A549 (cell line): ENCODE results near the gene RCOR2. TPM values are rescaled to one million over a fixed set of nuclear protein-coding genes. Genes with fewer than 3 reads are reported as not detected.

ENCODE experiments used
- ATAC-seq, 2 experiments: fragments of 200-7000 bp in 1 of 2; fragments of >200 bp in 1 of 2; cut with Nextera tagmentation in 1 of 2; cut with Tn5 transposase in 1 of 2; 3 replicates each; pipeline versions ENCODE4 v1.8.0 to v1.9.1; 2018 to 2020; ENCODE audit warnings: mild to moderate bottlenecking in 1 of 2, moderate library complexity in 1 of 2
- CTCF ChIA-PET: fragments of 300-600 bp; sonication (Branson Sonifier 250); formaldehyde crosslinking; extraction: SDS; loops from one replicate; lab custom pipeline; 2021; ENCODE audit warnings: antibody characterized with exemption, inconsistent platforms; lab: Yijun Ruan, JAX
- POLR2A ChIA-PET: fragments of 350-600 bp; formaldehyde crosslinking; extraction: SDS; loops from one replicate; lab custom pipeline; 2021; ENCODE audit warnings: antibody characterized with exemption, inconsistent platforms; lab: Yijun Ruan, JAX
- DNase-seq, 2 experiments: peaks; one replicate each; pipeline versions ENCODE4 v3.0.0 to v3.0.0-alpha.2; 2011 to 2016; ENCODE audit warnings: low read depth in 1 of 2, low spot score in 1 of 2
- FAIRE-seq: peaks from 2 replicates; lab custom pipeline; 2011; peaks lifted over from hg19 to GRCh38; lab: Jason Lieb, UNC
- H3K27ac ChIP-seq, 2 experiments: fragments of >200 bp; sonication (Bioruptor Twin); formaldehyde crosslinking; 3 replicates each; pipeline ENCODE4 v1.5.1; 2016 to 2017
- H3K4me1 ChIP-seq: fragments of >200 bp; sonication (Bioruptor Twin); formaldehyde crosslinking; 3 replicates; pipeline ENCODE4 v1.6.1; 2016
- H3K4me2 ChIP-seq: fragments of >200 bp; sonication (Bioruptor Twin); formaldehyde crosslinking; 3 replicates; pipeline ENCODE4 v1.6.1; 2016
- H3K4me3 ChIP-seq: fragments of >200 bp; sonication (Bioruptor Twin); formaldehyde crosslinking; 3 replicates; pipeline ENCODE4 v1.5.1; 2016
- H3K9me3 ChIP-seq: fragments of >200 bp; sonication (Bioruptor Twin); formaldehyde crosslinking; 3 replicates; pipeline ENCODE4 v1.6.1; 2016
- BCL3 ChIP-seq: fragments of >200 bp; sonication (Bioruptor Twin); formaldehyde crosslinking; IDR thresholded peaks from 3 replicates; pipeline ENCODE4 v1.6.1; 2016
- BHLHE40 ChIP-seq: IDR thresholded peaks from 2 replicates; pipeline ENCODE4 v1.6.1; 2012; ENCODE audit warnings: low read depth, low read length, inconsistent platforms
- CEBPB ChIP-seq, 2 experiments: fragments of >200 bp in 1 of 2; sonication (Bioruptor Twin) in 1 of 2; formaldehyde crosslinking in 1 of 2; IDR thresholded peaks; 2 replicates each; pipeline ENCODE4 v1.6.1; 2012 to 2016
- CHD4 ChIP-seq: fragments of 200-600 bp; sonication (generic); IDR thresholded peaks from 2 replicates; pipeline ENCODE4 v1.6.1; 2016; ENCODE audit warnings: antibody characterized with exemption, mild to moderate bottlenecking, borderline replicate concordance
- EHF ChIP-seq: fragments of 250-450 bp; sonication (Bioruptor Pico); IDR thresholded peaks from 2 replicates; pipeline ENCODE4 v1.5.0; 2020; ENCODE audit warnings: mild to moderate bottlenecking
- ELK1 ChIP-seq: fragments of 150-350 bp; IDR thresholded peaks from 2 replicates; pipeline ENCODE4 v1.6.1; 2014; ENCODE audit warnings: low read depth, mild to moderate bottlenecking, low read length
- ESRRA ChIP-seq: fragments of 150-350 bp; IDR thresholded peaks from 2 replicates; pipeline ENCODE4 v1.6.1; 2014; ENCODE audit warnings: mild to moderate bottlenecking, low read length, borderline replicate concordance
- HEYL ChIP-seq: fragments of 250-450 bp; sonication (Bioruptor Pico); IDR thresholded peaks from 2 replicates; pipeline ENCODE4 v1.8.0; 2021; ENCODE audit warnings: mild to moderate bottlenecking, moderate library complexity
- JUN ChIP-seq, 2 experiments: fragments of >200 bp; sonication (Bioruptor Twin); formaldehyde crosslinking; IDR thresholded peaks; 2 replicates in 1 of 2; 3 replicates in 1 of 2; pipeline ENCODE4 v1.6.1; 2016 to 2017
- MYC ChIP-seq: IDR thresholded peaks from 2 replicates; pipeline ENCODE4 v1.6.1; 2012; ENCODE audit warnings: mild to moderate bottlenecking, inconsistent platforms, low read length, improper control_type of control experiment, borderline replicate concordance
- TP53 ChIP-seq: fragments of 250-450 bp; sonication (Bioruptor Pico); IDR thresholded peaks from 2 replicates; pipeline ENCODE4 v1.5.0; 2021; ENCODE audit warnings: mild to moderate bottlenecking, moderate library complexity
- ZC3H11A ChIP-seq: fragments of 450-650 bp; IDR thresholded peaks from 2 replicates; pipeline ENCODE4 v1.6.1; 2014; ENCODE audit warnings: antibody characterized with exemption, mild to moderate bottlenecking
- ZSCAN20 ChIP-seq: fragments of 250-450 bp; sonication (Bioruptor Pico); IDR thresholded peaks from 2 replicates; pipeline ENCODE4 v1.8.0; 2022; ENCODE audit warnings: mild to moderate bottlenecking, moderate library complexity
- WGBS: methylation state at CpG from one replicate; pipeline ENCODE4 v1.1.6; 2017; ENCODE audit errors: missing lambda C conversion rate; 5-methylcytosine and 5-hydroxymethylcytosine counted together
- polyA plus RNA-seq, 4 experiments: library from polyadenylated mRNA; depleted of rRNA in 3 of 4; stranded (reverse); fragments of >200 nt; fragmentation: RNase III in 1 of 4; extraction: RNeasy Plus Mini Kit Qiagen cat#74134 plus additional on column Dnase treatment in 1 of 4; gene quantifications; 2 replicates in 3 of 4; 3 replicates in 1 of 4; pipeline ENCODE4 v1.2.3, GENCODE V29; 2011 to 2017
- TF ChIP-seq, protein P1 (sequence below): fragments of 250-450 bp; sonication (Bioruptor Pico); IDR thresholded peaks from 2 replicates; pipeline ENCODE4 v1.5.0; 2020; ENCODE audit warnings: low read depth, mild to moderate bottlenecking, moderate library complexity

Gene RCOR2
- polyA plus RNA-seq, 2 of the 4 experiments (the other 2 are of a cell fraction): 0.46 to 2.5 TPM

- Histone ChIP-seq H3K9me3 (no peaks in the 10 kb centered on the region), H3K4me2 (no peak overlapping the region), H3K27ac (peak overlapping the region in 1 of 2 experiments; percentile 79; a peak in 4 of 6 replicates), H3K4me3 (no peak overlapping the region), H3K4me1 (peaks cover 22% of the 10 kb centered on the region)
- ChIA-PET POLR2A (no interaction called here), CTCF (interaction anchor here (0.9 to 1.4 kb wide), 2 partner anchors 33 to 52 kb away, joined by 4 to 7 read pairs; no protein-coding TSS in a partner anchor)
- FAIRE-seq (no peak), DNase-seq (no peak), ATAC-seq (no peak; a peak in 1 of 6 replicates)
- 90% methylated on average over 5 of the region's 6 CpGs for WGBS
- TF ChIP-seq ESRRA (no peak), BCL3 (no peak), HEYL (no peak), ZSCAN20 (CRISPR knock-in tag) (no peak), ELK1 (no peak), ZC3H11A (no peak), BHLHE40 (no peak)
Observed at GRCh38 chr11:63889344-63889743, 27.6 kb downstream of the RCOR2 start.

DNA sequence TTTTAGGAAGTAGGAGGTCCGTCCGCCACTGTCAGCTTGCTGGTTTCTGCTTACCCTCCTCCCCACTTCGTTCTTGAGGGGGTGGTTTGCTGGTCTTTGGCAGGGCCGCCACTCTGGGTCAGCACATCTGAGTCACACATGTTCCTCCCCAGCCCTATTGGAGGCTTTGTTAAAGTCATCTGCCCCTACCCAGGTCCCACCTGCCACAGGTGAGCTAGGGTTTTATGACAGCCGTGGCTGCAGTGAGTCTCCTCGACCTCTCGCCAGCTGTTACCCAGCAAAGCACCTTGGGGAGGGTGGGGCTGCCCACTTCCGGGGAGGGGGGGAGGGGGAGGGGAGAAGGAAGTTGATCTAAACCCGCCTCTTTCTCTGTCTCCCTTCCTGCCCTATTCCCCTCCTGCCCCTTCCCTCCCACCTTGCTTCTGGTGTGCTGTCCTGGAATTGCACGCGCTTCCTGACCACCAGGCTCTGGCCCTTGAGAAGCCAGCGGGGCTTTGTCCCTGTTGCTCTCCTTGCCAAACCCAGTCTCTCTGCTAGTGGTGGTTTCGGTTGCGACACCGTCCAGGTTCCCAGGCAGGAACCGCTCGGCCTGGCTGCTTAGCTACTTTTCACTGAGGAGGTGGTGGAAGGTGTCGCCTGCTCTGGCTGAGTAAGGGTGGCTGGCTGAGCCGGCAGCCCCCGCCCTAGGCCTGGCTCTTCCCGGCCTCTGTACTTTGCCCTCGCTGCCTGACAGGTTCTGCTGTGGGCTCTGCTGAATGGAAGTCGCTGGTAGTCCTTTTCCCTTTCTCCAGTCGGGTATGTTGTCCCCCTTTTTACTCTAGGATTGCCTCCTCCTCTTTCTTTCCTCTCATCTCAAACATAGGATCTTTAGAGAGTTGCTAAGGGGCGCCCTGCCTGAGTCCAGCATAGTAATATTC, 28.5 kb downstream of the RCOR2 start:
- DNase-seq (peak in 1 of 2 experiments; percentile 32), ATAC-seq (peak; percentile 41 to 56; a peak in 5 of 6 replicates)
- 55% methylated on average over 24 of the region's 25 CpGs for WGBS
- POLR2A ChIA-PET: interaction anchor here (0.5 kb wide), 1 partner anchor 124 kb away, joined by 3 read pairs; no protein-coding TSS in a partner anchor
- TF ChIP-seq EHF (CRISPR knock-in tag) (no peak), ELK1 (no peak), CHD4 (no peak), JUN (IDR thresholded peaks at IDR 0.05) (no peak), CEBPB (IDR thresholded peaks at IDR 0.05) (peak; percentile 54 to 62; a peak in 3 of 4 replicates), TP53 (CRISPR knock-in tag) (no peak), MYC (no peak)
- TF ChIP-seq, protein P1, sequence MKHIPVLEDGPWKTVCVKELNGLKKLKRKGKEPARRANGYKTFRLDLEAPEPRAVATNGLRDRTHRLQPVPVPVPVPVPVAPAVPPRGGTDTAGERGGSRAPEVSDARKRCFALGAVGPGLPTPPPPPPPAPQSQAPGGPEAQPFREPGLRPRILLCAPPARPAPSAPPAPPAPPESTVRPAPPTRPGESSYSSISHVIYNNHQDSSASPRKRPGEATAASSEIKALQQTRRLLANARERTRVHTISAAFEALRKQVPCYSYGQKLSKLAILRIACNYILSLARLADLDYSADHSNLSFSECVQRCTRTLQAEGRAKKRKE (CRISPR knock-in tag): no peak
- TF ChIP-seq, all 56 proteins: peak for 1
- CTCF ChIA-PET: interaction anchor here (2.0 to 2.3 kb wide), 3 partner anchors 12 to 57 kb away, joined by 4 to 7 read pairs (median 5); no protein-coding TSS in a partner anchor
- peaks cover 22% of the 10 kb centered on the region for H3K4me1 ChIP-seq
- peak overlapping the region; percentile 54 for H3K4me2 ChIP-seq
- FAIRE-seq: no peak
- no peaks in the 10 kb centered on the region for H3K9me3 ChIP-seq
- 0 out of 3 replicates have a peak overlapping the region, but pooled peaks have one; percentile 2 for H3K4me3 ChIP-seq
- peak overlapping the region; percentile 21 to 79 for H3K27ac ChIP-seq
